Natural killer cell (primary cell): ENCODE results near the gene RFX2. TPM values are rescaled to one million over a fixed set of nuclear protein-coding genes. Genes with fewer than 3 reads are reported as not detected.

ENCODE experiments used
- ATAC-seq, 3 donors: fragments of 150-1000 bp in 2 of 3; fragments of 200-7000 bp in 1 of 3; cut with Tn5 transposase; 1 replicate in 1 of 3; 2 replicates in 2 of 3; pipeline ENCODE4 v1.10.0; 2021; ENCODE audit warnings: mild to moderate bottlenecking in 2 of 3, moderate library complexity in 2 of 3
- DNase-seq, 2 donors: peaks; one replicate each; pipeline versions ENCODE4 v3.0.0 to v3.0.0-alpha.2; 2013 to 2021; ENCODE audit warnings: mixed read lengths in 1 of 2
- H3K27ac ChIP-seq: one replicate; pipeline ENCODE4 v1.5.1; 2013; ENCODE audit warnings: mild to moderate bottlenecking, low read length
- H3K27me3 ChIP-seq: one replicate; pipeline ENCODE4 v1.6.1; 2013; ENCODE audit warnings: low read length; ENCODE audit not compliant: control insufficient read depth, insufficient read depth
- H3K36me3 ChIP-seq: one replicate; pipeline ENCODE4 v1.6.1; 2013; ENCODE audit warnings: low read length; ENCODE audit not compliant: control insufficient read depth, insufficient read depth
- H3K4me1 ChIP-seq: one replicate; pipeline ENCODE4 v1.6.1; 2013; ENCODE audit warnings: low read length; ENCODE audit not compliant: control insufficient read depth, insufficient read depth
- H3K4me3 ChIP-seq: one replicate; pipeline ENCODE4 v1.5.1; 2013; ENCODE audit warnings: low read length
- H3K9me3 ChIP-seq: one replicate; pipeline ENCODE4 v1.6.1; 2013; ENCODE audit warnings: low read length; ENCODE audit not compliant: control insufficient read depth, insufficient read depth
- H3K27ac Mint-ChIP-seq, 2 donors: one replicate each; pipeline ENCODE4 v1.8.0; 2022; ENCODE audit warnings: mild to moderate bottlenecking in 2 of 2, mixed read lengths in 2 of 2, moderate library complexity in 1 of 2
- H3K27me3 Mint-ChIP-seq, 2 donors: one replicate each; pipeline ENCODE4 v1.8.0; 2022; ENCODE audit warnings: low read depth in 2 of 2, mixed read lengths in 2 of 2
- H3K36me3 Mint-ChIP-seq: one replicate; pipeline ENCODE4 v1.8.0; 2022; ENCODE audit warnings: mixed read lengths
- H3K4me1 Mint-ChIP-seq, 2 donors: one replicate each; pipeline ENCODE4 v1.8.0; 2022; ENCODE audit warnings: mixed read lengths in 2 of 2
- H3K4me3 Mint-ChIP-seq: one replicate; pipeline ENCODE4 v1.8.0; 2022; ENCODE audit warnings: mild to moderate bottlenecking, moderate library complexity, mixed read lengths
- H3K9me3 Mint-ChIP-seq, 2 donors: one replicate each; pipeline ENCODE4 v1.8.0; 2022; ENCODE audit warnings: mixed read lengths in 2 of 2
- WGBS: methylation state at CpG from one replicate; pipeline ENCODE4 v1.1.7; 2013; ENCODE audit warnings: missing lambda C conversion rate; ENCODE audit not compliant: insufficient coverage; 5-methylcytosine and 5-hydroxymethylcytosine counted together
- intact Hi-C: fragments of 100-400 bp; cut with micrococcal nuclease; formaldehyde crosslinking; loops from one replicate; pipeline ENCODE4 v1.14.2; 2022
- total RNA-seq, 4 donors: library from RNA; stranded (reverse); fragments of 120-200 nt in 1 of 4; gene quantifications; one replicate each; pipeline versions ENCODE4 v1.2.3 to v1.2.4, GENCODE V29; 2013 to 2022
- TF ChIP-seq, protein P1 (sequence below): fragments of 200-600 bp; IDR thresholded peaks from one replicate; pipeline ENCODE4 v1.8.0; 2022; ENCODE audit warnings: antibody characterized with exemption

RFX2 gene
- total RNA-seq, 3 donors from 2014 or later (not counting 1 experiment from before 2014, with no cell fraction given), result 2.4 to 4.6 (median 4.1) TPM

DNA sequence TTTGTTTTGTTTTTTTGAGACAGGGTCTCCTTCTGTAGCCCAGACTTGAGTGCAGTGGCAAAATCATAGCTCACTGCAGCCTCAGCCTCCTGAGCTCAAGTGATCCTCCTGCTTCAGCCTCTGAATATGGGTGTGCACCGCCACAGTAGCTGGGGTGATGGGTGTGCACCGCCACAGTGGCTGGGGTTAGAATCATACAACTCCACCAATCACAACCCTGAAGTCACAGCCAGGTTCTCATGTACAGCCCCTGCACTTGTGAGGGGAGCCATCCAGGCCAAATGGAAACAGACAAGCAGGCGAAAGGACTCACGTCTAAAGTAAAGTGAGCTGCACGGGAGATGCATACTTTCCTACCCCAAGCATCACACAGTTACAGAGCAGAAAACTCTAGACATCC is 69.2 kb downstream of the RFX2 start:
- Histone ChIP-seq H3K36me3 (no peaks in the 10 kb centered on the region), H3K27ac (no peak overlapping the region), H3K4me3 (no peak overlapping the region), H3K27me3 (no peaks in the 10 kb centered on the region), H3K4me1 (no peaks in the 10 kb centered on the region), H3K9me3 (no peaks in the 10 kb centered on the region)
- TF ChIP-seq, protein P1, sequence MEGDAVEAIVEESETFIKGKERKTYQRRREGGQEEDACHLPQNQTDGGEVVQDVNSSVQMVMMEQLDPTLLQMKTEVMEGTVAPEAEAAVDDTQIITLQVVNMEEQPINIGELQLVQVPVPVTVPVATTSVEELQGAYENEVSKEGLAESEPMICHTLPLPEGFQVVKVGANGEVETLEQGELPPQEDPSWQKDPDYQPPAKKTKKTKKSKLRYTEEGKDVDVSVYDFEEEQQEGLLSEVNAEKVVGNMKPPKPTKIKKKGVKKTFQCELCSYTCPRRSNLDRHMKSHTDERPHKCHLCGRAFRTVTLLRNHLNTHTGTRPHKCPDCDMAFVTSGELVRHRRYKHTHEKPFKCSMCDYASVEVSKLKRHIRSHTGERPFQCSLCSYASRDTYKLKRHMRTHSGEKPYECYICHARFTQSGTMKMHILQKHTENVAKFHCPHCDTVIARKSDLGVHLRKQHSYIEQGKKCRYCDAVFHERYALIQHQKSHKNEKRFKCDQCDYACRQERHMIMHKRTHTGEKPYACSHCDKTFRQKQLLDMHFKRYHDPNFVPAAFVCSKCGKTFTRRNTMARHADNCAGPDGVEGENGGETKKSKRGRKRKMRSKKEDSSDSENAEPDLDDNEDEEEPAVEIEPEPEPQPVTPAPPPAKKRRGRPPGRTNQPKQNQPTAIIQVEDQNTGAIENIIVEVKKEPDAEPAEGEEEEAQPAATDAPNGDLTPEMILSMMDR, result no peak
- Mint-ChIP-seq H3K4me1 (no peaks in the 10 kb centered on the region), H3K27ac (no peak overlapping the region), H3K27me3 (no peaks in the 10 kb centered on the region), H3K4me3 (no peak overlapping the region), H3K36me3 (no peaks in the 10 kb centered on the region), H3K9me3 (no peaks in the 10 kb centered on the region)
- peak in 1 of 2 donors; percentile 4 for DNase-seq
- ATAC-seq, result no peak
- 94% methylated on average over 5 of the region's 5 CpGs for WGBS
- intact Hi-C loops, result no loop called here

DNA sequence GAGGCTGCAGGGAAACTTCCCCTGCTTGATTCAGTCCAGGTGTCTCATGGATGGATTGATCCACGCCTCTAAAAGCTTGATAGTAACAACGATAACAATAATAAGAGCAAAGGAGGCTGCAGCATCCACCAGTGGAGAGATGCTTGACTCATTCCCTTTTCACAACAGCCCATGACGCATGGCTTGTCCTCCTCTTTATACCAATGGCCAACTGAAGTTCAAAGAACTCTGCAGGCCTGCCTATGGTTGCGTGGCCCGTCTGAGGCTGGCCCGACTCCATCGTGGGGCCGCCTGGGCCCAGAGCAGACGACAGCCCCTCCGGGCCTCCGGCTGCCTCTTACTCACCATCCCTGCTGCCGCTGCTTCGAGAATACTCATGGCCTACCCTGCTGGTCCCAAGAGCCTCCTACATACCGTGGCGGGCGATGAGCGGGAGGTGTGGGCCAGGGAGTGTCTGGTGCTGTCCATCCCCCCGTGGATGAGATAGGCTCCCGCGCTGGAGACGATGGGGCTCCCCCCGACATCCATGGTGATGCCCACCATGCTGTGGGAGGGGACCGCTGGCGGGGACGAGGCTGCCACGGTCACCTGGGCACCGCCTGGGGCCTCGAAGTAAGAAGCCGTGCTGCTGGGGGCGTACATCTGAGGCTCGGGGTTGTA is 70.6 kb downstream of the RFX2 start:
- no peaks in the 10 kb centered on the region for H3K36me3 Mint-ChIP-seq
- no peaks in the 10 kb centered on the region for H3K9me3 Mint-ChIP-seq
- 90% methylated on average over 31 of the region's 31 CpGs for WGBS
- H3K9me3 ChIP-seq, result no peaks in the 10 kb centered on the region
- H3K27me3 ChIP-seq, result no peaks in the 10 kb centered on the region
- no peak overlapping the region for H3K4me3 Mint-ChIP-seq
- H3K27ac ChIP-seq, result no peak overlapping the region
- H3K27ac Mint-ChIP-seq, result no peak overlapping the region
- ATAC-seq (no peak), DNase-seq (peak in 1 of 2 donors; percentile 10)
- intact Hi-C loops, result no loop called here
- H3K4me3 ChIP-seq, result no peak overlapping the region
- H3K27me3 Mint-ChIP-seq, result no peaks in the 10 kb centered on the region
- no peaks in the 10 kb centered on the region for H3K4me1 Mint-ChIP-seq
- H3K4me1 ChIP-seq, result no peaks in the 10 kb centered on the region
- TF ChIP-seq, protein P1, result no peak
- no peaks in the 10 kb centered on the region for H3K36me3 ChIP-seq

DNA sequence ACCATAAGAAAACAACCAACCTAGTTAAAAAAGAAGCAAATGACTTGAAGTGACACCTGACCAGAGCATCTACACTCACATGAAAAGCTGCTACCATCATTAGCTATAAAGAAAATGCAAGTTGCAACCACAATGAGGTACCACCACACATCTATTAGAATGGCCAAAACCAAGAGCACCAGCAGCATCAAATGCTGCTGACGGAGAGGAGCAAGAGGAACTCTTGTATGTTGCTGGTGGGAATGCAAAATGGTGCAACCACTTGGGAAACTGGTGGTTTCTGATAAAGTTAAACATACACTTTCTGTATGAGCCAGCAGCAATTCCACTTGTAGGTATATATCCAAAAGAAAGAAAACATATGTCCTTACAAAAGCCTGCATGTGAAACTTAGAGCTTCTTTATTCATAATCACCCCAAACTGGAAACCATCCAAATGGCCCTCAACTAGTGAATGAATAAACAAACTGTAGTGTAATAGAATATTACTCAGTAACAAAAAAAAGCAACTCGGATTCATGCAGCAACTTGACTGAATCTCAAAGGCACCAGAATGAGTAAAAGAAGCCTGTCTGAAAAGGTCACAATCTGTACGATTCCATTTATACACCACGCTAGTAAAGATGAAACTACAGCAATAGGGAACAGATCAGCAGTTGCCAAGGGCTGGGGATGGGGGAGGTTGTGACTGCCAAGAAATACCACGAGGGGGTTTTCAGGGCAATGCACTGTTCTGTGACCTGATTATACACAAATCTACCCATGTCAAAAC is 71.5 kb downstream of the RFX2 start:
- no peak overlapping the region for H3K4me3 ChIP-seq
- no peak for ATAC-seq

More for the DNA sequence above, 71.5 kb downstream of the RFX2 start:
- no peaks in the 10 kb centered on the region for H3K9me3 ChIP-seq
- intact Hi-C loops, result no loop called here
- TF ChIP-seq, protein P1, result no peak
- DNase-seq, result peak in 1 of 2 donors; percentile 2
- H3K4me1 ChIP-seq, result no peaks in the 10 kb centered on the region
- no peak overlapping the region for H3K27ac Mint-ChIP-seq
- 81% methylated on average over 4 of the region's 5 CpGs for WGBS
- no peaks in the 10 kb centered on the region for H3K36me3 ChIP-seq
- no peaks in the 10 kb centered on the region for H3K4me1 Mint-ChIP-seq
- no peaks in the 10 kb centered on the region for H3K27me3 ChIP-seq
- H3K27me3 Mint-ChIP-seq, result no peaks in the 10 kb centered on the region
- no peaks in the 10 kb centered on the region for H3K36me3 Mint-ChIP-seq
- no peak overlapping the region for H3K4me3 Mint-ChIP-seq
- no peaks in the 10 kb centered on the region for H3K9me3 Mint-ChIP-seq
- no peak overlapping the region for H3K27ac ChIP-seq
